ENCODE measurements around the gene SERPINB1. TPM values are rescaled to one million over a fixed set of nuclear protein-coding genes. Genes with fewer than 3 reads are reported as not detected.
"Not testable (repeated sequence)": the region's sequence is repeated elsewhere in the genome, so short reads cannot be mapped to it uniquely, and the experiment has no call there.

Gene SERPINB1
- total RNA-seq, 1 experiment from 2014 or later: 247 TPM

DNA sequence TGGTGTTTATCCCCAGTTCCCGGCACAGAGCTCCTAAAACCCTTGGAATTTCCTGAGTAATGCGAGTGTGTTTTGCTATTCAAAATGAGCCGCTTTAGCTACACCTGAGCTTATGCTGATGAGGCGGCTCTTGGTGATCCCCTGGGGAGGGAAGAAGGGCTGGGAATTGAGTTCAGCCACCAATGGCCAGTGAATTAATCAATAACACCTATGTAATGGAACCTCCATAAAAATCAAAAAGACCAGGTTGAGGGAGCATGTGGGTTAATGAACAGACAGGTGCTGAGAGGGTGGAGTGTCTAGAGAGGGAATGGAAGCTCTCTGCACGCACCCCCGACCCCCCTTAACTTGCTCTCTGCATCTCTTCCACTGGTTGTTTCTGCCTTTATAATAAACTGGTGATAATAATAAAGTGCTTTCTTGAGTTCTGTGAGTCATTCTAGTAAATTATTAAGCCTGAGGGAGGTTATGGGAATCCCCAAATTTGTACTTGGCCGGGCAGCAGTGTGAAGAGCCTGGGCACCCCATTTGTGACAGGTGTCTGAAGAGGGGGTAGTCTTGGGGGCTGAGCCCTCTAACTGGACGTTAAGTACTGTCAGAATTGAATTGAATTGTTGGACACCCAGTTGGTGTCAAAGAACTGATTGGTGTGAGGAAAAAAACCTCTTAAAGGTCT lies 24.6 kb upstream of the SERPINB1 start:
- no peak for DNase-seq (ENCODE audit: extremely low read depth, low read depth)

- DNase-seq (ENCODE audit: extremely low read depth, low read depth): no peak
Measured at GRCh38 chr6:2865694-2866151, 24.1 kb upstream of the SERPINB1 start.

- DNase-seq (ENCODE audit: extremely low read depth, low read depth): no peak
Measured at GRCh38 chr6:2865270-2865669, 23.6 kb upstream of the SERPINB1 start.

DNA sequence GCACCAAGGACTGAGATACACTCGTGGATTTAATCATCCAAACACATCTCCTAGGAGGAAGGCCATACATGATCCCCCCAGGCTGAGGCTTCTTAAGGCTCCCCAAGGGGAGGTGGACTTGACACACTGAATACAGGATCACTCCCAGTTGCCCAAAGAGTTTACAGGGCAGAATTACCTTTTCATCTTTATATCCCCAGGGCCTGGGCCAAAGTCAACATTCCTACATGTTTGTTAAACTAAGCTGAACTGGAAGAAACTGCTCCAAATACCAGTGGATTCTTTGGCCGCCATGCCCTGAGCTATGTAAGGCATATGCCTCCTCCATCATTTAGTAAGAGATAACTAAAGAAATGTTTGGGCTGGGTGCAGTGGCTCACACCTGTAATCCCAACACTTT lies 22.2 kb upstream of the SERPINB1 start:
- DNase-seq (ENCODE audit: extremely low read depth, low read depth): no peak

DNA sequence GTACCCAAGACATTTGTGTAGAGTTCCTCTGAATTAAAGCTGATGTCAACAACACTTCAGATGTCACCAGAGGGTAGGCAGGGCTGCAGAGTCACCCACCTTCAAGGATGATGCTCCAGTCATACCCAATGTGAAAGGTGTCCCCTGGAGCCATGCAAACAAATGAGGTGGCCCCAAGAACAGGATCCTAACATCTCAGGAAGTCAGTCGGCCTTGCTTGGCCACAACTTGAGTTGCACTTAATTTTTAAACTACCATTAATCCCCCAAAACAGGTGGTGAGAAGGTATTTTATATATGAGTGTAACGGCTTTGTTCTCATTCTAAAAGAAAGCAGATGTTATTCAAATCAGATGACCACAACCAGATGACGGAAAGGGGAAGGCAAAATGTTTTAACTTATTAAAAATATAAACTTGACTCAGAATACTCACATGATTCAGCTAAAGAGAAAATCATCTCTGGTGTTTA lies 21.1 kb upstream of the SERPINB1 start:
- DNase-seq (ENCODE audit: extremely low read depth, low read depth): no peak

DNA sequence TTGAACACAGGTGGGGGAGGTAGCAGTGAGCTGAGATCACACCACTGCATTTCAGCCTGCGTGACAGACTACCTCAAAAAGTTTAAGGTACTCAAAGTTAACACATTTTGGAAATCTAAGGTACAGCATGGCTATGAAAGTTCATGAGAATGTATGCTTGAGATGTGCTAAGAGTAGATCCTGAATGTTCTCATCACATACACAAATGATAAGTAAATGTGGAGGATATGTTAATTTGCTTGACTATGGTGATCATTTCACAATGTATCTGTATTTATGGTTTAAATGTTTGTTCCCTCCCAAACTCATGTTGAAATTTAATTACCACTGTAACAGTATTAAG lies 20.1 kb upstream of the SERPINB1 start:
- no peak for DNase-seq (ENCODE audit: extremely low read depth, low read depth)

DNA sequence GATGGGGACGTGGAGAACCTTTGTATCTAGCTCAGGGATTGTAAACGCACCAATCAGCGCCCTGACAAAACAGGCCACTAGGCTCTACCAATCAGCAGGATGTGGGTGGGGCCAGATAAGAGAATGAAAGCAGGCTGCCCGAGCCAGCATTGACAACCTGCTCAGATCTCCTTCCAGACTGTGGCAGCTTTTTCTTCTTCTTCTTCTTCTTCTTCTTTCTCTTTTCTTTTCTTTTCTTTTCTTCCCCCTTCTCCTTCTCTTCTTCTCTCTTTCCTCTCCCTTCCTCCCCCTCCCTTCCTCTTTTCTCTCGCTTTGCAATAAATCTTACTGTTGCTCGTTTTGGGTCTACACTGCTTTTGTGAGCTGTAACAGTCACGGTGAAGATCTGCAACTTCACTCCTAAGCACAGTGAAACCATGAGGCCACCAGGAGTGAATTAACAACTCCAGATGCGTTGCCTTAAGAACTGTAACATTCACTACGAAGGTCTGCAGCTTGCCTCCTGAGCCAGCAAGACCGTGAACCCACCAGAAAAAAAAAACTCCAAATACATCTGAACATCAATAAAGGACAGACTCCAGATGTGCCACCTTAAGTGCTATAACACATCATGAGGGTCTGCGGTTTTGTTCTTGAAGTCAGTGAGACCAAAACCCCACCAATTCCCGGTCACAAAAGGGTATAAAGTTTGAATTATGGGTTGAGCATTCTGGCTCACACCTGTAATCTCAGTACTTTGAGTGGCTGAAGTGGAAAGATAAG lies 19.6 kb upstream of the SERPINB1 start:
- DNase-seq (ENCODE audit: extremely low read depth, low read depth): no peak

DNA sequence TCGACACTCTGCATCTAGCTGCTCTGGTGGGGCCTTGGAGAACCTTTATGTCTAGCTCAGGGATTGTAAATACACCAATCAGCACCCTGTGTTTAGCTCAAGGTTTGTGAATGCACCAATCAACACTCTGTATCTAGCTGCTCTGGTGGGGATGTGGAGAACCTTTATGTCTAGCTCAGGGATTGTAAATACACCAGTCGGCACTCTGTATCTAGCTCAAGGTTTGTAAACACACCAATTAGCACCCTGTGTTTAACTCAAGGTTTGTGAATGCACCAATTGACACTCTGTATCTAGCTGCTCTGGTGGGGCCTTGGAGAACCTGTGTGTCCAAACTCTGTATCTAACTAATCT lies 19.0 kb upstream of the SERPINB1 start:
- not testable (repeated sequence) for DNase-seq (ENCODE audit: extremely low read depth, low read depth)

GRCh38 chr6:2859798-2860705 lies 18.4 kb upstream of the SERPINB1 start:
- not testable (repeated sequence) for DNase-seq (ENCODE audit: extremely low read depth, low read depth)

DNA sequence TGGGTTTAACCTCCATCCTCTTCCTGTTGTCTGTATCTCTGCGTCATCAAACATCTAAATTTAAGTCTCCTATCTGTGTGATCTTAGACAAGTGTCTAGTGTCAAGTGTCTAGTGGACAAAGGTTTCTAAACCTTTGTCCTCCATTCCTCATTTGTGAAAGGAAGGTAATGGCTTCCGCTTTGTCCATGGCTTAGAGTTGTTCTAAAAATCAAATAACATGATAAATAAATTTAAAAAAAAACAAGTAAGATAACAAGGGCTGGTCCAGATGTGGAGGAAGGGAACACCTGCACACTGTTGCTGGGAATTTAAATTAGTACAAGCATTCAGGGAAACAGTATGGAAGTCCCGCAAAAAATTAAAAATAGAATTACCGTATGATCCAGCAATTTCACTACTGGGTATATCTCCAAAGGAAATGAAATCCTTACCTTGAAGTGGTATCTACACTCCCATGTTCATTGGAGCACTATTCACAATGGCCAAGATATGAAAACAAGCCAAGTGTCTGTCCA lies 17.6 kb upstream of the SERPINB1 start:
- no peak for DNase-seq (ENCODE audit: extremely low read depth, low read depth)

DNA sequence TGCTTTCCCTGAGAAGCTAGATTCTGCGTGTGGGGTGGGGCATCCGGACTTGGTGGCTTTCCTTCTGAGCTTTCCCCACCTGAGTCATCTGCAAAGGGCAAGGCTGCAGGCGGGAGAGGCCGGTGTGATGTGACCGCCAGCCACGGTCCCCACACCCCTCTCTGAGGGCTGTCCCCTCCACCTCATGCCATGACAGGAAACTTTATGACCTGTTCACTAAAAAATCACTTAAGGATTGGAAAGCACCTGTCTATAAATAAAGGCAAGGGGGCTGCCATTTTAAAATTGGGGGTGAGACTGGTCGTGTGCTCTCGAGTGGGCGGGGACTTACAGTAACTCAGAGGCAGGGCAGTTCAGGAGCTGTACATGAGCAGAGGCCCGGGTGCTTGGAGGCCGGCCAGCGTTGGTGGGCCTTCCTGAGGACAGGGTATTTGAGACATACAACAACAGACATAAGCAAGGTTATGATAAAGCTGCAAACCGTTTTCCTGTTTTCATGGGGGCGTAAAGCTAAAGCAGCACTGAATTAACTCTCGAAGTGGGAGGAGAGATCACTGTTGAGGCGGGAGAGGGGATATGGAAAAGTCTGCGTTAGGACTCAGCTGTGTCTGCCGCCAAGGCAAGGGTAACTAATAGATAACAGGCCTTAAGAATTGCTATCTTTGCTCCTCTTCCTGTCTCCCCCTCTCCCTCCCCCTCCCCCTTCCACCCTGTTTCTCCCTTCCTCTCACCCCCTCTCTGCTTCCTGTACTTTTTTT lies 16.1 kb upstream of the SERPINB1 start:
- DNase-seq (ENCODE audit: extremely low read depth, low read depth): peak; percentile 63

- no peak for DNase-seq (ENCODE audit: extremely low read depth, low read depth)
Measured at GRCh38 chr6:2857185-2857579, 15.5 kb upstream of the SERPINB1 start.

DNA sequence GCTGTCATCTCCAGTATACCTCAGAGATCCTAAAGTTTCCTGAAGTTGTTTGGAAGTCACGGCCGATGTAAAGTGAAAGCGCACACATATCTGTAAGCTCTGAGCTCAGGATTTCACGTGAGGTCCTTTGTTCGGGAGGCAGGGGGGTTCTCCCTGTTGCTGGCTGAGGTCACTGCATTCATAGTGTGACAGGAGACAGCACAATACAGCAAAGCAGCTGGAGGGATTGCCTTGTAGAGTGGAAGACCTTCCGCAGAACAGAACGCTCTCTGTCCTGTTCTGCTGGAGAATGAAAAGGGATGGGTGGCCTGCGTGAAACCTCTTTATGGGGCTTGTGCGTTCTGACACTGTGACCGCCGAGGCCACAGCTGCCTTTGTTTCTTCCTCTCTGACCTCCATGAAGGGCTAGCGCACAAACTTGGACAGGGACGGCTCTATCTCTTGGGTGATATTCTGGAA lies 13.4 kb upstream of the SERPINB1 start:
- no peak for DNase-seq (ENCODE audit: extremely low read depth, low read depth)

DNA sequence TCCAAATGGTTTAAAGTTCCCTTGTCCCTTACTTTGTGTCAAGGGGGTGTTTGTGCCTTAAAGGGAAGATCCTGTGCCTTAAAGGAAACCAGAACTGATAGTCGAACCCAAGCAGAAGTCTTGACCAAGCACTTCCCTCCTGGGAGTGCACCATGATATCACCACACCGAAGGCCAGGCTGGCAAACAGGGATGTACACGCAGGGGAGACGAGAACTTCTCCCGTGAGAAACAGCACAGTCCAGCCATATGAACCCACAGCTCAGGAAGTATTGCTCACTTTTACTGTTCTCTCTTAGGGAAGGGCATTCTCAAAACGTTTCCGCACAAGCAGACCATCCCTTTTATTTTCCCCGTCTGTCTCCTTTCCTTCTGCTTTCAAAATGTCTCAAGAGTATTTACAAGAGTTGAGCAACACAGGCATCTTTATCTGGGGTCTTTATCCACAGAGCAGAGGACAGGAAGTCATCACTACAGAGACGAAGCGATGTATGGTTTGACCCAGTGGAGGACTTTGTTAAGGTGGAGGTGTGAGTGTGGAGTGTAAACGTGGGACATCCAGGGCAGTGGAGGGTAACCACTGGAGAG lies 12.8 kb upstream of the SERPINB1 start:
- peak; percentile 51 for DNase-seq (ENCODE audit: extremely low read depth, low read depth)

- DNase-seq (ENCODE audit: extremely low read depth, low read depth): peak; percentile 86
Measured at GRCh38 chr6:2853769-2854395, 12.2 kb upstream of the SERPINB1 start.

- DNase-seq (ENCODE audit: extremely low read depth, low read depth): not testable (repeated sequence)
Measured at GRCh38 chr6:2853378-2853768, 11.7 kb upstream of the SERPINB1 start.

DNA sequence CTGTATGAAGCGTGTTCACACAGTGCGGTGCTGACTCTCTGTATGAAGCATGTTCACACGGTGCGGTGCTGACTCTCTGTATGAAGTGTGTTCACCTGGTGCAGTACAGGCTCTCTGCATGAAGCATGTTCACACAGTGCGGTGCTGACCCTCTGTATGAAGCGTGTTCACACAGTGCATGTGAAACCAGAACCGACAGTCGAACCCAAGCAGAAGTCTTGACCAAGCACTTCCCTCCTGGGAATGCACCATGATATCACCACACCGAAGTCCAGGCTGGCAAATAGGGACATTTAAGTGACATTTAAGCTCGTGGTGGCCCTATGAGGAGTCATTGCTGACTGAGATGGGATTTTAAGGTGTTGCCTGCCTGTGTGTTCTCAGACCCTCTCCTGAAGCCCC lies 11.3 kb upstream of the SERPINB1 start:
- DNase-seq (ENCODE audit: extremely low read depth, low read depth): no peak

DNA sequence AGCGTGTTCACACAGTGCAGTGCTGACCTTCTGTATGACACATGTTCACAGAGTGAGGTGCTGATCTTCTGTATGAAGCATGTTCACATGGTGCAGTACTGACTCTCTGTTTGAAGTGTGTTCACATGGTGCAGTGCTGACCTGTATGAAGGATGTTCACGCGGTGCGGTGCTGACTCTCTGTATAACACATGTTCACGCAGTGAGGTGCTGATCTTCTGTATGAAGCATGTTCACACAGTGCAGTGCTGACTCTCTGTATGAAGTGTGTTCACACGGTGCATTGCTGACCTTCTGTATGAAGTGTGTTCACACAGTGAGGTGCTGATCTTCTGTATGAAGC lies 10.8 kb upstream of the SERPINB1 start:
- no peak for DNase-seq (ENCODE audit: extremely low read depth, low read depth)

GRCh38 chr6:2851727-2852513 lies 10.3 kb upstream of the SERPINB1 start:
- no peak for DNase-seq (ENCODE audit: extremely low read depth, low read depth)

Measured in NCI-H460 (cell line).